Measurements from ENCODE around the gene FGF23. TPM values are rescaled to one million over a fixed set of nuclear protein-coding genes. Genes with fewer than 3 reads are reported as not detected.

Gene FGF23
- total RNA-seq, 2 experiments from 2014 or later, result not detected

DNA sequence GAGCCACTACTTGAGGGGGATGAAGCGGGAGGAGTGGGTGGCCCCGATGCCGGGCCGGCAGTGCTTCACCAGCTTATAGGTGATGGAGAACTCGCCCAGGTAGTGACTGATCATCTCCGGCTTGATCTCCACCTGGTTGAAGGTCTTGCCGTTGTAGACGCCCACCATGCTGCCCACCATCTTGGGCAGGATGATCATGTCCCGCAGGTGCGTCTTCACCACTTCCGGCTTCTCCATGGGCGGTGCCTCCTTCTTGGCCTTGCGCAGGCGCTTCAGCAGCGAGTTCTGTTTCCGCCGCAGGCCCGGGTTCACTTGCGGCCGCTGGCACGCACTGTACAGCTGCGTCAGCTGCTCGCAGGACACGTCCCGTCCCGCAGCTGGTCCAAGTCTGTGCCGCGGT is 55.1 kb downstream of the FGF23 start:
- Mint-ChIP-seq H3K4me3 (no peak overlapping the region), H3K27me3 (no peaks in the 10 kb centered on the region), H3K4me1 (peaks cover 44% of the 10 kb centered on the region), H3K36me3 (ENCODE audit: low read depth) (peaks cover 14% of the 10 kb centered on the region), H3K27ac (no peak overlapping the region), H3K9me3 (no peaks in the 10 kb centered on the region)
- DNase-seq, result no peak
- POLR2A ChIA-PET, result interaction anchor here (0.8 kb wide), 1 partner anchor 31 kb away, joined by 3 read pairs; no protein-coding TSS in a partner anchor
- CTCF ChIA-PET, result interaction anchor here (0.7 to 0.9 kb wide), 3 partner anchors 32 to 179 kb away, joined by 3 to 4 read pairs (median 3); no protein-coding TSS in a partner anchor

GRCh38 chr12:4323396-4323795 is 56.1 kb downstream of the FGF23 start:
- POLR2A ChIA-PET, result interaction anchor here (2.5 kb wide), 1 partner anchor 29 kb away, joined by 9 read pairs; no protein-coding TSS in a partner anchor
- Mint-ChIP-seq H3K9me3 (no peaks in the 10 kb centered on the region), H3K27ac (no peak overlapping the region), H3K4me3 (peak overlapping the region; percentile 17), H3K36me3 (ENCODE audit: low read depth) (peaks cover 14% of the 10 kb centered on the region), H3K4me1 (peaks cover 46% of the 10 kb centered on the region), H3K27me3 (no peaks in the 10 kb centered on the region)
- CTCF ChIA-PET, result interaction anchor here (0.7 kb wide), 3 partner anchors 31 to 436 kb away, joined by 3 read pairs; no protein-coding TSS in a partner anchor
- DNase-seq, result no peak

DNA sequence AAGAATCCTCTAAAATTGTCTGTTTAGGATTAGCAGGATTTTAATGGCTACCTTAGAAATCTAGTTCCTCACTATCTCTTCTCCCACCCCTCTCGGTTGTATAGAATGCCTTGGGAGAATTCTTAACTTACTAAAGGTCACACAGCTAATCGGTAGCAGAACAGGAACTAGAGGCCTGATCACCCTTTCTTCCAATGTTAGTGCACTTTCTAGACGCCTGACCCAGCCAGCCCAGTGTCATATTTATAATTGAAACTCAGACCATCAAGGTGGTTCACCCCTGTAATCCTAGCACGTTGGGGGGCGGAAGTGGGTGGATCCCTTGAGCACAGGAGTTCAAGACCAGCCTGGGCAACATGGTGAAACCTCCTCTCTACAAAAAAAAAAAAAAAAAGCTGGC is 56.8 kb downstream of the FGF23 start:
- no peaks in the 10 kb centered on the region for H3K27me3 Mint-ChIP-seq
- no peak for DNase-seq
- no peak overlapping the region for H3K27ac Mint-ChIP-seq
- H3K4me3 Mint-ChIP-seq, result peak overlapping the region; percentile 85
- no peaks in the 10 kb centered on the region for H3K9me3 Mint-ChIP-seq
- POLR2A ChIA-PET, result interaction anchor here (0.6 to 2.5 kb wide), 2 partner anchors 29 to 330 kb away, joined by 3 to 9 read pairs; no protein-coding TSS in a partner anchor
- peaks cover 46% of the 10 kb centered on the region for H3K4me1 Mint-ChIP-seq
- H3K36me3 Mint-ChIP-seq (ENCODE audit: low read depth), result peaks cover 14% of the 10 kb centered on the region
- CTCF ChIA-PET, result interaction anchor here (0.7 to 1.8 kb wide), 7 partner anchors 7 to 1413 kb away, joined by 3 to 4 read pairs (median 3); no protein-coding TSS in a partner anchor

- Mint-ChIP-seq H3K4me1 (peaks cover 42% of the 10 kb centered on the region), H3K27me3 (no peaks in the 10 kb centered on the region), H3K9me3 (no peaks in the 10 kb centered on the region), H3K36me3 (ENCODE audit: low read depth) (peaks cover 14% of the 10 kb centered on the region), H3K27ac (peak within 1 kb of the TSS; percentile 85), H3K4me3 (peak within 1 kb of the TSS; percentile 85)
- DNase-seq, result peak; percentile 93
- ChIA-PET POLR2A (interaction anchor here (1.2 to 2.5 kb wide), 4 partner anchors 10 to 424 kb away, joined by 3 to 9 read pairs (median 6); no protein-coding TSS in a partner anchor), CTCF (interaction anchor here (1.4 to 1.8 kb wide), 2 partner anchors 9 to 16 kb away, joined by 3 to 4 read pairs; no protein-coding TSS in a partner anchor)
These were observed 58.4 kb downstream of the FGF23 start, which contains the start of gene TIGAR for GRCh38 chr12:4320853-4321701. Gene TIGAR (plus strand): TSS chr12:4321213. CDS start chr12:4321272, 59 bp downstream.

DNA sequence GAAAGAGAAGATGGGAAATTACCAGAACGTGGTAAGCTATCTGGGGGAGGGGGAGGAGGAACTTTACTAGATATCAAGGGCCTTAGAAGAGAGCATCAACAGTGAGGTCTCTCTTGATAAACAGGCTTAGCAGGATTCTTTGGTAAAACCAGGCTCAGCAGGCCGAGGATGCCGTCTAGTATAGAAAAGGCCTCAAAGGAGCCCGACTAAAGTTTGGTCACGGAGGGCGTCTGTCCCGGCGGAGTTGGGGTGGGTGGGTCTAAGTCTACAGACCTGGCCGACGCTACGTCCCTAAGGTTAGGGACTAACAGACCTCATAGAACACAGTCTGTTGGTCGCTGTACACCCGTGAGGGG is 59.0 kb downstream of the FGF23 start:
- ChIA-PET CTCF (no interaction called here), POLR2A (interaction anchor here (1.2 to 2.3 kb wide), 3 partner anchors 10 to 423 kb away, joined by 3 to 8 read pairs (median 4); no protein-coding TSS in a partner anchor)
- Mint-ChIP-seq H3K4me3 (peak overlapping the region; percentile 85), H3K9me3 (no peaks in the 10 kb centered on the region), H3K36me3 (ENCODE audit: low read depth) (peaks cover 14% of the 10 kb centered on the region), H3K4me1 (peaks cover 40% of the 10 kb centered on the region), H3K27me3 (no peaks in the 10 kb centered on the region), H3K27ac (peak overlapping the region; percentile 85)
- no peak for DNase-seq

Other genes with a start within 250 kb of the FGF23 start
- 100 to 1,000 TPM; 389 to 401 TPM for gene CCND2, start 106.0 kb downstream of the FGF23 start, total RNA-seq
- gene TIGAR, start 58.5 kb downstream of the FGF23 start, total RNA-seq, result 10 to 100 TPM; 11.8 to 12.8 TPM
- gene FGF6, start 66.1 kb upstream of the FGF23 start, total RNA-seq, result not detected
- 10 to 100 TPM; 43.5 to 45.6 TPM for gene RAD51AP1, start 159.2 kb upstream of the FGF23 start, total RNA-seq
- gene DYRK4, start 182.5 kb upstream of the FGF23 start, total RNA-seq, result 10 to 100 TPM; 22.9 to 24.4 TPM